ENCODE results near the gene TSPAN11. TPM values are rescaled to one million over a fixed set of nuclear protein-coding genes. Genes with fewer than 3 reads are reported as not detected.

The TSPAN11 gene
- total and polyA plus RNA-seq, 2 of the 8 experiments (the other 6 are each of a cell fraction or from before 2014, with no cell fraction given) = 3.9 to 8.2 TPM

GRCh38 chr12:30994274-30994673 is 67.7 kb downstream of the TSPAN11 start:
- CTCF ChIA-PET (ENCODE audit: partially characterized antibody) = interaction anchor here (10.6 to 21.1 kb wide), 2 partner anchors 20 to 145 kb away, joined by 166 to 385 read pairs; no protein-coding TSS in a partner anchor
- no peak overlapping the region for H2AFZ ChIP-seq (ENCODE audit: low read length)
- H3K9me3 ChIP-seq (ENCODE audit: insufficient read depth in 2 of 2, low read depth in 1 of 2, low read length in 1 of 2) = no peaks in the 10 kb centered on the region
- peaks cover 0 to 3% of the 10 kb centered on the region in 2 experiments for H4K20me1 ChIP-seq (replicated peaks in 1 of 2; ENCODE audit: control insufficient read depth in 1 of 2, insufficient read depth in 2 of 2, low read length in 2 of 2)
- no peaks in the 10 kb centered on the region for H3K79me2 ChIP-seq (ENCODE audit: control insufficient read depth in 1 of 2, insufficient read depth in 2 of 2, low read length in 2 of 2)
- DNase-seq (ENCODE audit: low read depth in 1 of 2, low spot score in 2 of 2) = no peak
- no peak overlapping the region for H3K4ac ChIP-seq (replicated peaks; ENCODE audit: insufficient read length, low read depth, low read length)
- no peak overlapping the region for H4K91ac ChIP-seq (replicated peaks; ENCODE audit: insufficient read length, low read length)
- no peak overlapping the region for H2BK120ac ChIP-seq (replicated peaks; ENCODE audit: low read depth, low read length)
- no peak overlapping the region for H2BK20ac ChIP-seq (ENCODE audit: low read length)
- TF ChIP-seq EGR1 (IDR thresholded peaks at IDR 0.05; ENCODE audit: borderline replicate concordance, low read depth, low read length) = no peak
- no peak for TF ChIP-seq TCF12 (IDR thresholded peaks at IDR 0.05; ENCODE audit: low read depth, low read length)
- TF ChIP-seq FOSL1 (IDR thresholded peaks at IDR 0.05; ENCODE audit: insufficient read depth, low read depth, low read length) = no peak
- TF ChIP-seq SP1 (IDR thresholded peaks at IDR 0.05; ENCODE audit: low read depth, low read length) = no peak
- TF ChIP-seq GABPA (IDR thresholded peaks at IDR 0.05; ENCODE audit: borderline replicate concordance, insufficient read depth, low read length) = no peak
- TF ChIP-seq ZNF274 (IDR thresholded peaks at IDR 0.05; ENCODE audit: borderline replicate concordance, extremely low read depth, low read length) = no peak
- TF ChIP-seq POU5F1 (IDR thresholded peaks at IDR 0.05; ENCODE audit: low read depth, low read length) = no peak
- no peak for TF ChIP-seq JUN (IDR thresholded peaks at IDR 0.05; ENCODE audit: low read depth, low read length)
- TF ChIP-seq BRCA1 (IDR thresholded peaks at IDR 0.05; ENCODE audit: low read depth, low read length) = no peak
- TF ChIP-seq JUND (IDR thresholded peaks at IDR 0.05; ENCODE audit: low read length) = no peak
- TF ChIP-seq TEAD4 (IDR thresholded peaks at IDR 0.05; ENCODE audit: low read depth, low read length) = no peak
- TF ChIP-seq KDM1A (IDR thresholded peaks at IDR 0.05; ENCODE audit: borderline replicate concordance, low read length) = no peak
- TF ChIP-seq EZH2 (IDR thresholded peaks at IDR 0.05; ENCODE audit: low read depth, low read length, severe bottlenecking) = no peak
- 91% methylated on average over 13 of the region's 13 CpGs; no CpG with 5 or more reads in 1 of the 2 experiments for WGBS, 2 experiments (ENCODE audit: extremely low coverage in 1 of 2, insufficient coverage in 1 of 2, insufficient read length in 1 of 2, insufficient replicate concordance in 2 of 2, low coverage in 1 of 2, low lambda C conversion rate in 2 of 2, missing lambda C conversion rate in 1 of 2)
- no peaks in the 10 kb centered on the region for H3K27me3 ChIP-seq (replicated peaks in 1 of 4; ENCODE audit: control insufficient read depth in 3 of 4, extremely low read depth in 1 of 4, insufficient read depth in 3 of 4, low read length in 3 of 4)
- H3K14ac ChIP-seq (ENCODE audit: insufficient read length) = no peak overlapping the region
- H3K79me1 ChIP-seq (ENCODE audit: low read depth, low read length) = no peaks in the 10 kb centered on the region
- no peak overlapping the region for H3K4me2 ChIP-seq (ENCODE audit: insufficient read depth in 1 of 2, low read depth in 2 of 2, low read length in 2 of 2)
- H3K18ac ChIP-seq (ENCODE audit: extremely low read depth, low read length) = no peak overlapping the region
- H3K56ac ChIP-seq (replicated peaks; ENCODE audit: insufficient read length, low read depth, low read length) = no peak overlapping the region
- no peak overlapping the region for H4K5ac ChIP-seq (ENCODE audit: insufficient read length, low read depth, low read length)
- no peaks in the 10 kb centered on the region for H3K23me2 ChIP-seq (ENCODE audit: low read depth, low read length)
- H2BK5ac ChIP-seq (ENCODE audit: low read depth, low read length) = no peak overlapping the region
- H2BK15ac ChIP-seq (ENCODE audit: low read length) = no peak overlapping the region
- peaks cover 0 to 2% (median 0%) of the 10 kb centered on the region in 4 experiments; a peak in 1 of 7 replicates for H3K4me1 ChIP-seq (replicated peaks in 1 of 4; ENCODE audit: control insufficient read depth in 3 of 4, insufficient read depth in 4 of 4, low read length in 3 of 4)
- H4K8ac ChIP-seq (ENCODE audit: extremely low read depth, insufficient read depth, low read length) = no peak overlapping the region
- H2BK12ac ChIP-seq (ENCODE audit: low read depth, low read length) = no peak overlapping the region
- H3K23ac ChIP-seq (ENCODE audit: insufficient read length) = no peak overlapping the region
- POLR2A ChIA-PET (ENCODE audit: partially characterized antibody) = no interaction called here
- FAIRE-seq = no peak
- H3K27ac ChIP-seq (ENCODE audit: low read depth, low read length) = no peak overlapping the region
- no peak overlapping the region for H3K9ac ChIP-seq (replicated peaks in 1 of 4; ENCODE audit: extremely low read depth in 1 of 4, low read depth in 3 of 4, low read length in 3 of 4)
- H3K36me3 ChIP-seq (ENCODE audit: control insufficient read depth in 2 of 4, insufficient read depth in 4 of 4, low read length in 3 of 4) = no peaks in the 10 kb centered on the region; a peak in 1 of 8 replicates
- no peak overlapping the region for H2AK5ac ChIP-seq (ENCODE audit: low read depth, low read length)
- H3K4me3 ChIP-seq (ENCODE audit: extremely low read depth in 1 of 4, insufficient read depth in 2 of 4, low read depth in 3 of 4, low read length in 4 of 4) = no peak overlapping the region

All from H1 (cell line).